HG02571 (cell line): ENCODE results near the gene MFRP.

Experiments
- ATAC-seq: cut with Tn5 transposase; IDR thresholded peaks from one replicate; pipeline ENCODE4 v1.9.1; 2021; ENCODE audit warnings: mild to moderate bottlenecking, moderate library complexity; ENCODE audit not compliant: unreplicated experiment

MFRP gene

DNA sequence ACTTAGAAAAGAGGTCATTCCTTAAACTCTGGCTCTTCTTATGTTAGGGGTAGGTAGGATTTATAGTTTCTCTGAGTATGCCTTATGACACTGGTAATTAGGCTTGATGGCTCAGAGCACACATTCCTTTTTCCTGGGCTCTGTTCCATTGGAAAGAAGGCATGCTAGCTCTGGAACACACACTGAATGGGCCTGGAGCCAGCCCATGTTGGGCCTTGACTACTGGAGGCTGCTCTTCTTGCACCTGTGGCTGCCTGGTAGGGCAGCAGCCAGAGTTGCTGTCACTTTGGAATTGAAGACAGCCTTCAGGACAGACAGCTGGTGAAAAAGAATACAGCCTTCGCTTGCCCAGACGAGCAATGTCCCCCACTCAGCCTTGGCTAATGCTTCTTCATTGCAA, 47.8 kb downstream of the MFRP start:
- ATAC-seq, result no peak

DNA sequence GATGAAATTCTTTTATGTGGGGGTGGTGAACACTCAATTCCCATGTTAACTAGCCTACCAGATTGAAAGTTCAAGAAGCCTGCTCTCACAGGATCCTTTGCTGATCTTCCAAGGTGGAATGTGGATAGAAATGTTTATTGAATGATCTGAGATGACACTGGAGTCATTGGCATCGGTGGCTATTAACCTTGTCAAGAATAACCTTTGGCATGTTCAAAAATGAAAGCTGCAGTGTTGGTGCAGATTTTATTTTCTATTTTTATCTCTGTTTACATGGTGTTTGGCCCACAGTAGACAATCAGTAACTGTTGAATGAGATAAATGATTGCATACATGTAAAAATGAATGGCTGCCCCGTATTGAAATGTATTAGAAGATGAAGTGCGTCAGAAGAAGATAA, 48.6 kb downstream of the MFRP start:
- no peak for ATAC-seq

GRCh38 chr11:119295178-119295577, 51.3 kb downstream of the MFRP start:
- ATAC-seq, result no peak

GRCh38 chr11:119293461-119293860, 53.0 kb downstream of the MFRP start:
- ATAC-seq, result no peak

GRCh38 chr11:119290894-119291497, 55.5 kb downstream of the MFRP start:
- no peak for ATAC-seq
